OCI-LY3 (cell line): ENCODE results near the gene TCF4.

Experiments
- H2AFZ ChIP-seq: fragments of 200-600, 300-600 bp; shearing (Covaris generic); 2 replicates; pipeline ENCODE4 v1.6.0; 2014; ENCODE audit warnings: antibody characterized with exemption, low read depth, low read length
- H3K27ac ChIP-seq: fragments of 200-600, 300-600 bp; sonication (generic); 2 replicates; pipeline ENCODE4 v1.5.1; 2014; ENCODE audit warnings: mild to moderate bottlenecking, low read length, moderate library complexity, mixed read lengths
- H3K27me3 ChIP-seq: fragments of 200-600, 300-600 bp; sonication (generic); 2 replicates; pipeline ENCODE4 v1.6.1; 2014; ENCODE audit warnings: low read depth, low read length, mixed read lengths
- H3K36me3 ChIP-seq: fragments of 200-600, 300-600 bp; sonication (generic); replicated peaks from 2 replicates; pipeline ENCODE3; 2014; ENCODE audit warnings: low read depth, low read length, mixed read lengths
- H3K4me1 ChIP-seq: fragments of 300-600, 200-600 bp; sonication (generic); 2 replicates; pipeline ENCODE4 v1.6.1; 2014; ENCODE audit warnings: low read length, mixed read lengths
- H3K4me2 ChIP-seq: fragments of 200-600, 300-600 bp; sonication (generic); 2 replicates; pipeline ENCODE4 v1.6.1; 2014; ENCODE audit warnings: low read length, mixed read lengths
- H3K4me3 ChIP-seq: fragments of 300-600, 200-600 bp; sonication (generic); 2 replicates; pipeline ENCODE4 v1.5.1; 2014; ENCODE audit warnings: antibody characterized with exemption, mild to moderate bottlenecking, low read length, moderate library complexity
- H3K79me2 ChIP-seq: fragments of 300-600, 200-600 bp; shearing (Covaris generic); 2 replicates; pipeline ENCODE4 v1.6.1; 2014; ENCODE audit warnings: mild to moderate bottlenecking, low read length, mixed read lengths
- H3K9ac ChIP-seq: fragments of 300-600, 200-600 bp; shearing (Covaris generic); 2 replicates; pipeline ENCODE4 v1.6.0; 2014; ENCODE audit warnings: mild to moderate bottlenecking, low read length, moderate library complexity
- H3K9me3 ChIP-seq: fragments of 200-600, 300-600 bp; shearing (Covaris generic); 2 replicates; pipeline ENCODE4 v1.6.1; 2014; ENCODE audit warnings: low read length, mixed read lengths; ENCODE audit not compliant: insufficient read depth
- H4K20me1 ChIP-seq: fragments of 200-600, 300-600 bp; sonication (generic); 2 replicates; pipeline ENCODE4 v1.6.1; 2016; ENCODE audit warnings: low read length, mixed read lengths; ENCODE audit not compliant: insufficient read depth
- CTCF ChIP-seq: fragments of 200-600, 300-600 bp; sonication (generic); IDR thresholded peaks from 2 replicates; pipeline ENCODE4 v1.5.1; 2014; ENCODE audit warnings: antibody characterized with exemption, low read length, low read depth
- EZH2phosphoT487 ChIP-seq: fragments of 200-600 bp; shearing (Covaris generic); IDR thresholded peaks from 2 replicates; pipeline ENCODE4 v1.6.1; 2018; ENCODE audit warnings: antibody characterized with exemption, mixed run types, low read depth

TCF4 gene

GRCh38 chr18:55529581-55529980, 58.4 kb downstream of the TCF4 start:
- no peak overlapping the region for H3K4me2 ChIP-seq
- H3K36me3 ChIP-seq = peaks cover 89% of the 10 kb centered on the region
- no peak overlapping the region for H2AFZ ChIP-seq
- H3K4me1 ChIP-seq = peaks cover 23% of the 10 kb centered on the region
- H3K9me3 ChIP-seq = no peaks in the 10 kb centered on the region
- H3K9ac ChIP-seq = no peak overlapping the region
- H4K20me1 ChIP-seq = peaks cover 99% of the 10 kb centered on the region
- no peak overlapping the region for H3K4me3 ChIP-seq
- no peaks in the 10 kb centered on the region for H3K27me3 ChIP-seq
- H3K27ac ChIP-seq = no peak overlapping the region
- TF ChIP-seq EZH2phosphoT487 = no peak
- no peak for TF ChIP-seq CTCF
- H3K79me2 ChIP-seq = peaks cover 100% of the 10 kb centered on the region

GRCh38 chr18:55525845-55526244, 62.1 kb downstream of the TCF4 start:
- no peak overlapping the region for H3K4me3 ChIP-seq
- H3K4me1 ChIP-seq = peaks cover 11% of the 10 kb centered on the region
- H3K27ac ChIP-seq = no peak overlapping the region
- no peak for TF ChIP-seq CTCF
- TF ChIP-seq EZH2phosphoT487 = no peak
- no peaks in the 10 kb centered on the region for H3K9me3 ChIP-seq
- no peak overlapping the region for H2AFZ ChIP-seq
- H4K20me1 ChIP-seq = peaks cover 99% of the 10 kb centered on the region
- no peaks in the 10 kb centered on the region for H3K27me3 ChIP-seq
- no peak overlapping the region for H3K4me2 ChIP-seq
- H3K36me3 ChIP-seq = peaks cover 83% of the 10 kb centered on the region
- no peak overlapping the region for H3K9ac ChIP-seq
- peaks cover 100% of the 10 kb centered on the region for H3K79me2 ChIP-seq

DNA sequence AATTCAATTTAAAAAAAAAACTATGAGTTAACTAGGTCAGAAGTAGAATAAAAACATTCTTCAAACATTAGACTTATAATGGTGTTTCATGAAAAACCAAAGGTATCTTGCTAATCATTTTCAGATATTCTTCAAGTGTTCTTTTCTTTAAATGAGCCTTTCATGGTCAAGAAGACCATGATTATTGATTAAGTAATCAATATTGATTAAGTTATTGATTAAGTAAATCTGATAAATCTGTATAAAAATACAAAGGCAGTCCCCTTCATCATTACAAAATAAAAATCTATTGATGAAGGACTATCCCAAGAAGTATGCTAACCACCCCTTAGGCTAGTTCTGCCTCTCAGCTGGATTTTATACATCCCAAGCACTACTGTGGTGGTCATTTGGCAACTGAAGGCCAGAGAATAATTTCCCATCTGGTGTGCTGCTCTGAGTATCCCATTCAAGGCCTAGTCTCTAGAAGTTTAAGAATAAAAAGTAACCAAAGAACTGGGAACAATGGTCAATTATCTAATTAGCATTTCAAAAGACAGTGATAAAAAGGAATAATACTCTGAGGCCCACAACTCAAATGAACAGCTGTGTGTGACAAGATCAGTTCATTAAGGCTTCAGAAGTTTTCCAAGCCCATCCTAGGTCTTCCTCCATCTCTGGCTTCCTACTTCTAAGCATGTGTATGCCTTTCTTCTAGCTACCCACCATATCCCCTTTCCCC, 63.5 kb downstream of the TCF4 start:
- TF ChIP-seq CTCF (no peak), EZH2phosphoT487 (no peak)
- Histone ChIP-seq H4K20me1 (peaks cover 100% of the 10 kb centered on the region), H2AFZ (no peak overlapping the region), H3K36me3 (peaks cover 86% of the 10 kb centered on the region), H3K4me1 (peaks cover 6% of the 10 kb centered on the region), H3K9ac (no peak overlapping the region), H3K4me3 (no peak overlapping the region), H3K27me3 (no peaks in the 10 kb centered on the region), H3K4me2 (no peak overlapping the region), H3K79me2 (peaks cover 100% of the 10 kb centered on the region), H3K27ac (no peak overlapping the region), H3K9me3 (no peaks in the 10 kb centered on the region)

DNA sequence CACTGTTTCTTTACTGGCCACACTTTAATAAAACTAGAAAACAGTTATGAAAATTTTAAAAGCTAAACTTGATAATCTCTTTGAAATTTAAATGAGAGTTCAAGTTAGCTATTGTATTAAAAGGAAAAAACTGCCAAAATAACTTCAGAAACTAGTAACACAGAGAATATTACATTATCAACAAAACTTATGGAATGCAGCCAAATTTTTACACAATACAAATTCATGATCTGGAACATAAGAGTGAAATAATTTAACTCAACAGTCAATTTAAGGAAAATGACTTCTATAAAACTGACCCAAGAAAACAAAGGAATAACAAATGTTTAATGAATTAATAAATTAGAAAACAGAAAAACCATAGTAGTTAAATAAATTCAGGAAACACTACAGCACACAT, 65.0 kb downstream of the TCF4 start:
- Histone ChIP-seq H4K20me1 (peaks cover 100% of the 10 kb centered on the region), H3K4me2 (no peak overlapping the region), H3K79me2 (peaks cover 100% of the 10 kb centered on the region), H3K27me3 (no peaks in the 10 kb centered on the region), H2AFZ (no peak overlapping the region), H3K36me3 (peaks cover 89% of the 10 kb centered on the region), H3K4me1 (peaks cover 12% of the 10 kb centered on the region), H3K4me3 (no peak overlapping the region), H3K9me3 (no peaks in the 10 kb centered on the region), H3K9ac (no peak overlapping the region), H3K27ac (no peak overlapping the region)
- no peak for TF ChIP-seq CTCF
- no peak for TF ChIP-seq EZH2phosphoT487
